ENCODE measurements around the gene AMFR. TPM values are rescaled to one million over a fixed set of nuclear protein-coding genes. Genes with fewer than 3 reads are reported as not detected.

Gene AMFR
- total and polyA plus RNA-seq, 4 donors, result 39.5 to 86.1 (median 61.2) TPM

DNA sequence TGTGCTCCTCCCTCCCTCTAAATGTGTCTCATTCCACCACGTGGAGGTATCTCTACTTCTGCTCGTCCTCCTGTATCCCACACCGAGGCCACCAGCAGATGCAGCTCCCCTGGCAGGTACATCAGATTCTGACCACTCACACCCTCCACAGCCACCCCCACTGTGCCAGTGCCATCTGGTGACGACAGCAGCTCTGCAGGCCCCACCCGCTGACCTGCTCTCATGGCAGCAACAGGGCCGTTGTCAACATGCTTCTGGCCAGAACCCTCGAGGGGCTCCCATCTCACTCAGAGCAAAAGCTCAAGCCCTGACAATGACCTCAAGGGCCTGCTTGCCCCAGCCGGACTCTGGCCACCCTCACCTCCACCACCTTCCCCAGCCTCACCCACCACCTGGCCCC, 93.4 kb downstream of the AMFR start:
- H3K4me1 ChIP-seq (ENCODE audit: control insufficient read depth in 5 of 5, insufficient read depth in 5 of 5, low read length in 5 of 5), result no peaks in the 10 kb centered on the region
- TF ChIP-seq CTCF (IDR thresholded peaks at IDR 0.05; ENCODE audit: control extremely low read depth, extremely low read depth), result no peak
- DNase-seq, result no peak
- peaks cover 0 to 19% (median 2%) of the 10 kb centered on the region in 4 donors for H3K36me3 ChIP-seq (ENCODE audit: control insufficient read depth in 4 of 4, insufficient read depth in 4 of 4, low read length in 4 of 4)
- H3K9me3 ChIP-seq (ENCODE audit: control insufficient read depth in 4 of 4, insufficient read depth in 3 of 4, low read length in 3 of 4), result no peaks in the 10 kb centered on the region
- ATAC-seq (ENCODE audit: insufficient read depth, low FRiP score), result no peak
- no peaks in the 10 kb centered on the region for H3K27me3 ChIP-seq (ENCODE audit: control insufficient read depth in 3 of 3, insufficient read depth in 3 of 3, low read length in 2 of 3)
- H3K4me3 ChIP-seq, result no peak overlapping the region
- no peak overlapping the region for H3K27ac ChIP-seq (ENCODE audit: low read depth in 1 of 2, low read length in 1 of 2)
- H3K9ac ChIP-seq (ENCODE audit: insufficient read depth in 1 of 2, low read length in 2 of 2), result no peak overlapping the region
- WGBS, 2 donors, result 84 to 89% methylated on average over 8 of the region's 8 CpGs

DNA sequence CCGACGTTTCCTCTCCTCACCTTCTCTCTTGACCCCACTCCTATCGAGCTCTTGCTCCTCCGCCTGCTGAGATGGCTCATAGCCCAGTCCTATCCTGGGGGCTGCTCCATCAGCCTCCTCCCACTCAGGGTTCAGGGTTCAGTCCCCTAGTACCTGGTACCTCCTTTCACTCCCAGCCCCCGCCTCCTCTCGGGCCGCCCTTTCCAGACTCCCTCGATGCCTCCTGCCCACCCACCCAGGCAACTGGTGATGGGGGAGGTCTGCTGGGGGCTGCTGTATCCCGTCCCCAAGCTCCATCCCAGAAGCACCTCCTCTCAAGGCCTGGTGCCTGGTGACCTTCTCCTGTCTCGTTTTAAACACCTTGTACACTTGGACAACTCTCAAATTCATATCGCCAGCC, 93.9 kb downstream of the AMFR start:
- Histone ChIP-seq H3K27me3 (ENCODE audit: control insufficient read depth in 3 of 3, insufficient read depth in 3 of 3, low read length in 2 of 3) (no peaks in the 10 kb centered on the region), H3K4me3 (no peak overlapping the region), H3K9ac (ENCODE audit: insufficient read depth in 1 of 2, low read length in 2 of 2) (no peak overlapping the region), H3K27ac (ENCODE audit: low read depth in 1 of 2, low read length in 1 of 2) (no peak overlapping the region), H3K36me3 (ENCODE audit: control insufficient read depth in 4 of 4, insufficient read depth in 4 of 4, low read length in 4 of 4) (peaks cover 0 to 14% (median 2%) of the 10 kb centered on the region in 4 donors), H3K9me3 (ENCODE audit: control insufficient read depth in 4 of 4, insufficient read depth in 3 of 4, low read length in 3 of 4) (no peaks in the 10 kb centered on the region), H3K4me1 (ENCODE audit: control insufficient read depth in 5 of 5, insufficient read depth in 5 of 5, low read length in 5 of 5) (no peaks in the 10 kb centered on the region)
- WGBS, 2 donors, result 88 to 90% methylated on average over 11 of the region's 11 CpGs
- DNase-seq (no peak), ATAC-seq (ENCODE audit: insufficient read depth, low FRiP score) (no peak)
- TF ChIP-seq CTCF (IDR thresholded peaks at IDR 0.05; ENCODE audit: control extremely low read depth, extremely low read depth), result no peak

DNA sequence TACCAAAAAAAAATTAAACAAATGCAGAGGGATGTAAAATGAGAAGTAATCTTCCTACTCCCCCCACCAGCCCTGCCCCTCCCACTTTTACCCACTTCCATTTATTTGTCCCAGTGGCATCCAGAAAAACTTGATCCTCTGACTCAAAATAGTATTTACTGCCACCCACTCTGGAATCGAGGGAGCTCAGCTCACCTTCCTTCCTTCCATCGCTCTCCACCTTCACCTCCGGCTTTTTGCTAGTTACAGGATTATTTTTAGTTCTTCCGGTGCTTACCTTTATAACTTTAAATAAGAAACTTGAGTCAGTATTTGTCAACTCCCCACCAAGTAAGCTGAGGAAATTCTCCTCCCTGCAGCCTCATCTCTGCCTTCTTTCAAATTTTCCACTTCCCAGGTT, 94.9 kb downstream of the AMFR start:
- TF ChIP-seq CTCF (IDR thresholded peaks at IDR 0.05; ENCODE audit: control extremely low read depth, extremely low read depth), result no peak
- Histone ChIP-seq H3K4me1 (ENCODE audit: control insufficient read depth in 5 of 5, insufficient read depth in 5 of 5, low read length in 5 of 5) (no peaks in the 10 kb centered on the region), H3K27me3 (ENCODE audit: control insufficient read depth in 3 of 3, insufficient read depth in 3 of 3, low read length in 2 of 3) (no peaks in the 10 kb centered on the region), H3K4me3 (no peak overlapping the region), H3K9ac (ENCODE audit: insufficient read depth in 1 of 2, low read length in 2 of 2) (no peak overlapping the region), H3K36me3 (ENCODE audit: control insufficient read depth in 4 of 4, insufficient read depth in 4 of 4, low read length in 4 of 4) (peaks cover 0 to 13% (median 2%) of the 10 kb centered on the region in 4 donors), H3K27ac (ENCODE audit: low read depth in 1 of 2, low read length in 1 of 2) (no peak overlapping the region), H3K9me3 (ENCODE audit: control insufficient read depth in 4 of 4, insufficient read depth in 3 of 4, low read length in 3 of 4) (no peaks in the 10 kb centered on the region)
- DNase-seq (no peak), ATAC-seq (ENCODE audit: insufficient read depth, low FRiP score) (no peak)
- 81 to 92% methylated on average over 4 of the region's 4 CpGs for WGBS, 2 donors

DNA sequence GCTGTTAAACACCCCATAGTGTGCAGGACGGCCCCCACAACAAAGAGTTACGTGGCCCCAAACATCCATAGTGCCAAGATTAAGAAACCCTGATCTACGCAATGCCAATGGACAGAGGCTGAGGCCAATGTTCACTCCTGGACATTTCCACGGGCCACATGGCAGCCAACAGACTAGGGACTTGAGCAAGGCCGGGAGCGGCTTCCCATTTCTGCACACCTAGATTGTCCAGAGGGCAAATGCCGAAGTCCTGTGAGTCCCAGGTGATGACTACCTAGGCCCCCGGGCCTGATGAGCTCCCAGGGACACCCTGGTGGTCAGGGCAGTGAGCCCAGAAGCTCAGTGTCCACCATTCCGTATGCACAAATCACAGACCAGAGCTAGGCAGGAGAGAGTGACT, 95.5 kb downstream of the AMFR start:
- Histone ChIP-seq H3K9ac (ENCODE audit: insufficient read depth in 1 of 2, low read length in 2 of 2) (no peak overlapping the region), H3K4me1 (ENCODE audit: control insufficient read depth in 5 of 5, insufficient read depth in 5 of 5, low read length in 5 of 5) (no peaks in the 10 kb centered on the region), H3K4me3 (no peak overlapping the region), H3K27ac (ENCODE audit: low read depth in 1 of 2, low read length in 1 of 2) (no peak overlapping the region), H3K9me3 (ENCODE audit: control insufficient read depth in 4 of 4, insufficient read depth in 3 of 4, low read length in 3 of 4) (no peaks in the 10 kb centered on the region), H3K36me3 (ENCODE audit: control insufficient read depth in 4 of 4, insufficient read depth in 4 of 4, low read length in 4 of 4) (peaks cover 0 to 10% (median 2%) of the 10 kb centered on the region in 4 donors), H3K27me3 (ENCODE audit: control insufficient read depth in 3 of 3, insufficient read depth in 3 of 3, low read length in 2 of 3) (no peaks in the 10 kb centered on the region)
- DNase-seq (no peak), ATAC-seq (ENCODE audit: insufficient read depth, low FRiP score) (no peak)
- no peak for TF ChIP-seq CTCF (IDR thresholded peaks at IDR 0.05; ENCODE audit: control extremely low read depth, extremely low read depth)
- 88 to 95% methylated on average over 9 of the region's 9 CpGs for WGBS, 2 donors

All from lung (tissue), 12 donors.